HL-60 (cell line): ENCODE data around the gene DHRSX.

ENCODE experiments used
- DNase-seq, 2 experiments: peaks; one replicate each; pipeline ENCODE4 v3.0.0-alpha.2; 2010 to 2020; ENCODE audit warnings: low read depth in 1 of 2, low spot score in 1 of 2
- H3K27ac ChIP-seq: fragments of 250-450 bp; sonication (Bioruptor Pico); replicated peaks from 2 replicates; pipeline ENCODE4 v1.5.1; 2020; ENCODE audit warnings: mild to moderate bottlenecking, moderate library complexity
- H3K27me3 ChIP-seq: fragments of 250-450 bp; sonication (Bioruptor Pico); 2 replicates; pipeline ENCODE4 v1.5.1; 2021; ENCODE audit warnings: mild to moderate bottlenecking, moderate library complexity; ENCODE audit not compliant: insufficient read depth, poor library complexity, severe bottlenecking
- H3K4me3 ChIP-seq: replicated peaks from 2 replicates; pipeline ENCODE4 v1.5.1; 2011; ENCODE audit warnings: mild to moderate bottlenecking, control low read depth, low read length; ENCODE audit not compliant: insufficient read depth
- GABPA ChIP-seq: IDR thresholded peaks from 2 replicates; pipeline ENCODE4 v1.6.1; 2012; ENCODE audit warnings: low read depth
- POLR2AphosphoS5 ChIP-seq: IDR thresholded peaks from 2 replicates; pipeline ENCODE4 v1.6.1; 2012; ENCODE audit warnings: low read depth
- SPI1 ChIP-seq: IDR thresholded peaks from 2 replicates; pipeline ENCODE4 v1.6.1; 2012; ENCODE audit warnings: low read depth, mild to moderate bottlenecking, borderline replicate concordance
- TF ChIP-seq, protein P1 (sequence below): IDR thresholded peaks from 2 replicates; pipeline ENCODE4 v1.6.1; 2012; ENCODE audit warnings: low read depth; ENCODE audit not compliant: insufficient replicate concordance
- TF ChIP-seq, protein P2 (sequence below): IDR thresholded peaks from one replicate; pipeline ENCODE4 v1.5.1; 2011; ENCODE audit warnings: low read length, control low read depth, inconsistent platforms; ENCODE audit not compliant: insufficient read depth

Gene DHRSX

GRCh38 chrX:2226906-2227656 lies 273.7 kb downstream of the DHRSX start:
- DNase-seq: no peak
- H3K4me3 ChIP-seq: no peak overlapping the region
- H3K27me3 ChIP-seq: no peaks in the 10 kb centered on the region
- no peak overlapping the region for H3K27ac ChIP-seq
- TF ChIP-seq, protein P1, sequence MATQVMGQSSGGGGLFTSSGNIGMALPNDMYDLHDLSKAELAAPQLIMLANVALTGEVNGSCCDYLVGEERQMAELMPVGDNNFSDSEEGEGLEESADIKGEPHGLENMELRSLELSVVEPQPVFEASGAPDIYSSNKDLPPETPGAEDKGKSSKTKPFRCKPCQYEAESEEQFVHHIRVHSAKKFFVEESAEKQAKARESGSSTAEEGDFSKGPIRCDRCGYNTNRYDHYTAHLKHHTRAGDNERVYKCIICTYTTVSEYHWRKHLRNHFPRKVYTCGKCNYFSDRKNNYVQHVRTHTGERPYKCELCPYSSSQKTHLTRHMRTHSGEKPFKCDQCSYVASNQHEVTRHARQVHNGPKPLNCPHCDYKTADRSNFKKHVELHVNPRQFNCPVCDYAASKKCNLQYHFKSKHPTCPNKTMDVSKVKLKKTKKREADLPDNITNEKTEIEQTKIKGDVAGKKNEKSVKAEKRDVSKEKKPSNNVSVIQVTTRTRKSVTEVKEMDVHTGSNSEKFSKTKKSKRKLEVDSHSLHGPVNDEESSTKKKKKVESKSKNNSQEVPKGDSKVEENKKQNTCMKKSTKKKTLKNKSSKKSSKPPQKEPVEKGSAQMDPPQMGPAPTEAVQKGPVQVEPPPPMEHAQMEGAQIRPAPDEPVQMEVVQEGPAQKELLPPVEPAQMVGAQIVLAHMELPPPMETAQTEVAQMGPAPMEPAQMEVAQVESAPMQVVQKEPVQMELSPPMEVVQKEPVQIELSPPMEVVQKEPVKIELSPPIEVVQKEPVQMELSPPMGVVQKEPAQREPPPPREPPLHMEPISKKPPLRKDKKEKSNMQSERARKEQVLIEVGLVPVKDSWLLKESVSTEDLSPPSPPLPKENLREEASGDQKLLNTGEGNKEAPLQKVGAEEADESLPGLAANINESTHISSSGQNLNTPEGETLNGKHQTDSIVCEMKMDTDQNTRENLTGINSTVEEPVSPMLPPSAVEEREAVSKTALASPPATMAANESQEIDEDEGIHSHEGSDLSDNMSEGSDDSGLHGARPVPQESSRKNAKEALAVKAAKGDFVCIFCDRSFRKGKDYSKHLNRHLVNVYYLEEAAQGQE: no peak
- TF ChIP-seq GABPA (no peak), POLR2AphosphoS5 (no peak), SPI1 (no peak)
- TF ChIP-seq, protein P2, sequence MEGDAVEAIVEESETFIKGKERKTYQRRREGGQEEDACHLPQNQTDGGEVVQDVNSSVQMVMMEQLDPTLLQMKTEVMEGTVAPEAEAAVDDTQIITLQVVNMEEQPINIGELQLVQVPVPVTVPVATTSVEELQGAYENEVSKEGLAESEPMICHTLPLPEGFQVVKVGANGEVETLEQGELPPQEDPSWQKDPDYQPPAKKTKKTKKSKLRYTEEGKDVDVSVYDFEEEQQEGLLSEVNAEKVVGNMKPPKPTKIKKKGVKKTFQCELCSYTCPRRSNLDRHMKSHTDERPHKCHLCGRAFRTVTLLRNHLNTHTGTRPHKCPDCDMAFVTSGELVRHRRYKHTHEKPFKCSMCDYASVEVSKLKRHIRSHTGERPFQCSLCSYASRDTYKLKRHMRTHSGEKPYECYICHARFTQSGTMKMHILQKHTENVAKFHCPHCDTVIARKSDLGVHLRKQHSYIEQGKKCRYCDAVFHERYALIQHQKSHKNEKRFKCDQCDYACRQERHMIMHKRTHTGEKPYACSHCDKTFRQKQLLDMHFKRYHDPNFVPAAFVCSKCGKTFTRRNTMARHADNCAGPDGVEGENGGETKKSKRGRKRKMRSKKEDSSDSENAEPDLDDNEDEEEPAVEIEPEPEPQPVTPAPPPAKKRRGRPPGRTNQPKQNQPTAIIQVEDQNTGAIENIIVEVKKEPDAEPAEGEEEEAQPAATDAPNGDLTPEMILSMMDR: no peak

DNA sequence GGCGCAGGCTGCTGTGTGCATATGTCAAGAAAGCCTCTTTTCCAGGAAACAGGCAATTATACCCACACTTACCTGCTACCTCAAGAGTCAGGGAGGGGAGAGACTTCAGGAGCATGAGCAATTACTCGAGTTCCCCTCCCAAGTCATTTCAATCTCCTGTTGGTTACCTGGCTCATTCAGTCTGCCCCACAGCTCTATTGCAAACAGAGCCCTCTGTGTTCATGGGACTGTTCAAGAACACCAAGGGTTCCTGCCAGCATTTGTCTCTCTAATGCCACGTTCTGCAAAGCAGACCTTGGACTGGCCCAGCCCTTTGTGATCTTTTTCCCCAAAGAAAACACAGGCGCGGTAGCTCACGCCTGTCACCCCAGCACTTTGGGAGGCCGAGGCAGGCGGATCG lies 274.6 kb downstream of the DHRSX start:
- no peak for DNase-seq
- no peak overlapping the region for H3K27ac ChIP-seq
- no peak overlapping the region for H3K4me3 ChIP-seq
- TF ChIP-seq POLR2AphosphoS5 (no peak), SPI1 (no peak), GABPA (no peak)
- TF ChIP-seq, protein P2: no peak
- TF ChIP-seq, protein P1: no peak
- no peaks in the 10 kb centered on the region for H3K27me3 ChIP-seq

DNA sequence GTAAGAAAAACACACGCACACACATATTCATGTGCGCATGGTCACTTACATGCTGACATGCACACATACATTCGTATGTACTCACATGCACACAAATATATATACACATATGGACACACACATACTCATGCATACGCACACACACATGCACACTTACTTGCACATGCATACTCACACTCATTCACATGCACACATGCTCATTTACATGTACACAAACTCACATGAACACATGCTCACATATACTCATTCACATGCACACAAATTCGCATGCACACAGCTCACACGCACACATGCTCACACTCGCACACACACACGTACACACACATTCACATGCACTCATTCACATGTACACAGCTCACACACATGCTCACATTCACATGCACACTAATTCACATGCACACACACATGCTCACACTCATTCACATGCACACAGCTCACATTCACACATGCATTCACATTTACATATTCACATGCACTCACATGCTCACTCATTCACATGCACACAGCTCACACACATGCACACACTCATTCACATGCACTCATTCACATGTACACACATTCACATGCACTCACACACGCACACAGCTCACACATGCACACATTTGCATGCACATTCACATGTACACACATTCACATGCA lies 276.1 kb downstream of the DHRSX start:
- Histone ChIP-seq H3K27me3 (no peaks in the 10 kb centered on the region), H3K4me3 (no peak overlapping the region), H3K27ac (no peak overlapping the region)
- TF ChIP-seq, protein P2: no peak
- TF ChIP-seq, protein P1: no peak
- no peak for TF ChIP-seq SPI1
- no peak for TF ChIP-seq POLR2AphosphoS5
- no peak for TF ChIP-seq GABPA
- DNase-seq: no peak
